Gastroesophageal sphincter (tissue), 4 donors: ENCODE results near the gene TBCE. TPM values are rescaled to one million over a fixed set of nuclear protein-coding genes. Genes with fewer than 3 reads are reported as not detected.

Experiments
- ATAC-seq: fragments of 150-250 bp; one replicate; pipeline ENCODE4 v1.9.1; 2016; ENCODE audit warnings: mild to moderate bottlenecking, moderate library complexity
- H3K27ac ChIP-seq, 4 donors: fragments of 200-600 bp; sonication (generic) in 3 of 4; 1 replicate in 3 of 4; 2 replicates in 1 of 4; pipeline ENCODE4 v1.5.1; 2016 to 2019
- H3K27me3 ChIP-seq: fragments of 200-600 bp; sonication (generic); one replicate; pipeline ENCODE4 v1.5.1; 2019
- H3K36me3 ChIP-seq, 2 donors: fragments of 200-600 bp; sonication (generic); one replicate each; pipeline ENCODE4 v1.5.1; 2019; ENCODE audit warnings: control low read depth in 1 of 2
- H3K4me1 ChIP-seq, 3 donors: fragments of 200-600 bp; sonication (generic); 1 replicate in 2 of 3; 2 replicates in 1 of 3; pipeline ENCODE4 v1.5.1; 2016 to 2019; ENCODE audit warnings: control low read depth in 2 of 3
- H3K4me3 ChIP-seq, 2 donors: fragments of 200-600 bp; sonication (generic); one replicate each; pipeline ENCODE4 v1.5.1; 2019; ENCODE audit warnings: mild to moderate bottlenecking in 1 of 2, moderate library complexity in 1 of 2
- H3K9me3 ChIP-seq, 3 donors: fragments of 200-600 bp; sonication (generic); one replicate each; pipeline ENCODE4 v1.5.1; 2017 to 2019; ENCODE audit warnings: control low read depth in 2 of 3
- EP300 ChIP-seq: sonication (generic); formaldehyde crosslinking; IDR thresholded peaks from one replicate; pipeline ENCODE4 v1.6.1; 2017; ENCODE audit warnings: antibody characterized with exemption, mild to moderate bottlenecking
- POLR2A ChIP-seq, 2 donors: fragments of 450-650 bp; IDR thresholded peaks; one replicate each; pipeline ENCODE4 v1.6.1; 2017; ENCODE audit warnings: antibody characterized with exemption in 2 of 2, mild to moderate bottlenecking in 2 of 2, moderate library complexity in 1 of 2
- POLR2AphosphoS5 ChIP-seq: sonication (generic); formaldehyde crosslinking; IDR thresholded peaks from one replicate; pipeline ENCODE4 v1.6.1; 2017; ENCODE audit warnings: antibody characterized with exemption
- WGBS, 2 donors: methylation state at CpG; one replicate each; pipeline ENCODE4 v1.1.5; 2018; ENCODE audit warnings: low coverage in 1 of 2; 5-methylcytosine and 5-hydroxymethylcytosine counted together
- total RNA-seq, 4 donors: library from RNA; depleted of rRNA; stranded (reverse); fragments of >200 nt; gene quantifications; one replicate each; pipeline ENCODE4 v1.1.0, GENCODE V29; 2016
- TF ChIP-seq, protein P1 (sequence below), 4 experiments: fragments of 200-600 bp in 2 of 4; fragments of 450-650 bp in 2 of 4; sonication (generic) in 1 of 4; IDR thresholded peaks; one replicate each; pipeline ENCODE4 v1.5.1; 2017 to 2019; ENCODE audit warnings: antibody characterized with exemption in 4 of 4, mild to moderate bottlenecking in 2 of 4, moderate library complexity in 2 of 4

Gene TBCE
- total RNA-seq, 4 donors from 2014 or later = 13.9 to 22.7 (median 15.4) TPM

- 57% methylated on average over 1 of the region's 3 CpGs; no CpG with 5 or more reads in 1 of the 2 donors for WGBS, 2 donors
- no peak for ATAC-seq
Measured at GRCh38 chr1:235421751-235422150, 54.5 kb downstream of the TBCE start.

GRCh38 chr1:235423214-235423652 lies 56.0 kb downstream of the TBCE start:
- no peak for TF ChIP-seq EP300
- TF ChIP-seq POLR2A (IDR thresholded peaks at IDR 0.05) = no peak
- TF ChIP-seq, protein P1, sequence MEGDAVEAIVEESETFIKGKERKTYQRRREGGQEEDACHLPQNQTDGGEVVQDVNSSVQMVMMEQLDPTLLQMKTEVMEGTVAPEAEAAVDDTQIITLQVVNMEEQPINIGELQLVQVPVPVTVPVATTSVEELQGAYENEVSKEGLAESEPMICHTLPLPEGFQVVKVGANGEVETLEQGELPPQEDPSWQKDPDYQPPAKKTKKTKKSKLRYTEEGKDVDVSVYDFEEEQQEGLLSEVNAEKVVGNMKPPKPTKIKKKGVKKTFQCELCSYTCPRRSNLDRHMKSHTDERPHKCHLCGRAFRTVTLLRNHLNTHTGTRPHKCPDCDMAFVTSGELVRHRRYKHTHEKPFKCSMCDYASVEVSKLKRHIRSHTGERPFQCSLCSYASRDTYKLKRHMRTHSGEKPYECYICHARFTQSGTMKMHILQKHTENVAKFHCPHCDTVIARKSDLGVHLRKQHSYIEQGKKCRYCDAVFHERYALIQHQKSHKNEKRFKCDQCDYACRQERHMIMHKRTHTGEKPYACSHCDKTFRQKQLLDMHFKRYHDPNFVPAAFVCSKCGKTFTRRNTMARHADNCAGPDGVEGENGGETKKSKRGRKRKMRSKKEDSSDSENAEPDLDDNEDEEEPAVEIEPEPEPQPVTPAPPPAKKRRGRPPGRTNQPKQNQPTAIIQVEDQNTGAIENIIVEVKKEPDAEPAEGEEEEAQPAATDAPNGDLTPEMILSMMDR (IDR thresholded peaks at IDR 0.05) = no peak
- TF ChIP-seq POLR2AphosphoS5 = no peak
- Histone ChIP-seq H3K9me3 (no peaks in the 10 kb centered on the region), H3K36me3 (peaks cover 0 to 16% of the 10 kb centered on the region in 2 donors), H3K4me1 (no peaks in the 10 kb centered on the region), H3K27ac (no peak overlapping the region), H3K4me3 (no peak overlapping the region), H3K27me3 (no peaks in the 10 kb centered on the region)
- ATAC-seq = peak; percentile 7
- WGBS, 2 donors = 52% methylated on average over 10 of the region's 12 CpGs; no CpG with 5 or more reads in 1 of the 2 donors

More at GRCh38 chr1:235421751-235422150, 54.5 kb downstream of the TBCE start:
- H3K36me3 ChIP-seq = peaks cover 0 to 8% of the 10 kb centered on the region in 2 donors
- no peak overlapping the region for H3K4me3 ChIP-seq
- no peak overlapping the region for H3K27ac ChIP-seq
- no peaks in the 10 kb centered on the region for H3K9me3 ChIP-seq
- TF ChIP-seq, protein P1 (IDR thresholded peaks at IDR 0.05) = no peak
- TF ChIP-seq POLR2AphosphoS5 (no peak), EP300 (no peak)
- H3K27me3 ChIP-seq = no peaks in the 10 kb centered on the region
- peaks cover 0 to 5% (median 0%) of the 10 kb centered on the region in 3 donors for H3K4me1 ChIP-seq

DNA sequence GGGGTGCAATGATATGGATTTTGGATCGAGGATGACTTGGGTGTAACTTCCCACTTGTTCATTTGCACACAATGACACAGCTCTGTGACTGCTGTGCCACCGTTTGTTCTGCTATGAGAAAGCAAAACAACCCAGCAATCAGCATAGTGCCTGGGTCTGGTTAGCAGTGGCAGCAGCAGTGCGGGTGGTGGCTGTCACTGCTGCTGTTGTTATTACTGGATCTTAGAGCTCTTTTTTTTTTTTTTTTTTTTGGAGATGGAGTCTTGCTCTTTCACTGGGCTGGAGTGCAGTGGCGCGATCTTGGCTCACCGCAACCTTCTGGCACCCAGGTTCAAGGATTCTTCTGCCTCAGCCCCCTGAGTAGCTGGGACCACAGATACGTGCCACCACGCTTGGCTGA lies 56.9 kb downstream of the TBCE start:
- WGBS, 2 donors = 85 to 91% methylated on average over 5 to 7 of the region's 8 CpGs
- no peaks in the 10 kb centered on the region for H3K9me3 ChIP-seq
- no peak overlapping the region for H3K27ac ChIP-seq
- no peak overlapping the region for H3K4me3 ChIP-seq
- ATAC-seq = no peak
- H3K4me1 ChIP-seq = no peaks in the 10 kb centered on the region
- H3K27me3 ChIP-seq = no peaks in the 10 kb centered on the region
- peaks cover 0 to 17% of the 10 kb centered on the region in 2 donors for H3K36me3 ChIP-seq
- TF ChIP-seq POLR2A (IDR thresholded peaks at IDR 0.05) = no peak
- no peak for TF ChIP-seq EP300
- TF ChIP-seq, protein P1 (IDR thresholded peaks at IDR 0.05) = no peak
- no peak for TF ChIP-seq POLR2AphosphoS5

DNA sequence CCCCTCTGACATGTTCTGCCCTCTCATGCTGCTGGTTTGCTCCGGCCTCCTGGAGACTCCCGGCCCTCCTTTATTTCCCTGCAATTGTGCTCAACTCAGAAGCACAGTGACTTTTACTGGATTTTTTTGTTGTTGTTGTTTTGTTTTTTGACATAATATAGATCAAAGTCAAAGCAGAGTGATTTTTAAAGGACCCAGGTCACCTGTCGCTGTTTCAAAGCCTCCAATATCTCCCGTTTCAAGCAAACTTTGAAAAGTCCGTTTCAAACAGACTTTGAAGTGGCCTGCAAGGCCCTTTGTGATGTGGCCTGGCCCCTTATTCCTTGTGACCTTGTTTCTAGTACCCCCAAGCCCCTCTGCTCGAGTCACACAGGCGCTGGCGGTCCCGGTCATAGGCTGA lies 58.1 kb downstream of the TBCE start:
- peaks cover 0 to 14% of the 10 kb centered on the region in 2 donors for H3K36me3 ChIP-seq
- no peaks in the 10 kb centered on the region for H3K27me3 ChIP-seq
- ATAC-seq = no peak
- TF ChIP-seq EP300 (no peak), POLR2A (IDR thresholded peaks at IDR 0.05) (no peak), POLR2AphosphoS5 (no peak)
- TF ChIP-seq, protein P1 (IDR thresholded peaks at IDR 0.05) = no peak
- WGBS, 2 donors = 89 to 94% methylated on average over 7 to 9 of the region's 9 CpGs
- H3K9me3 ChIP-seq = no peaks in the 10 kb centered on the region
- H3K4me3 ChIP-seq = no peak overlapping the region
- H3K27ac ChIP-seq = no peak overlapping the region
- H3K4me1 ChIP-seq = no peaks in the 10 kb centered on the region

- Histone ChIP-seq H3K27me3 (no peaks in the 10 kb centered on the region), H3K4me3 (no peak overlapping the region), H3K36me3 (peaks cover 0 to 14% of the 10 kb centered on the region in 2 donors), H3K9me3 (no peaks in the 10 kb centered on the region), H3K4me1 (no peaks in the 10 kb centered on the region), H3K27ac (no peak overlapping the region)
- TF ChIP-seq, protein P1 (IDR thresholded peaks at IDR 0.05) = no peak
- no peak for TF ChIP-seq POLR2AphosphoS5
- TF ChIP-seq EP300 = no peak
- TF ChIP-seq POLR2A (IDR thresholded peaks at IDR 0.05) = no peak
- no peak for ATAC-seq
- 100% methylated on average over 3 of the region's 4 CpGs; no CpG with 5 or more reads in 1 of the 2 donors for WGBS, 2 donors
Measured at GRCh38 chr1:235426143-235426542, 58.9 kb downstream of the TBCE start.
